Suppressor macrophage treated with lipopolysaccharide for 4 hours (primary cell): ENCODE results near the gene PTGES3.
A peak's percentile ranks its signal among the peaks of the same experiment; 100 is the strongest.
"Not testable (repeated sequence)": the region's sequence is repeated elsewhere in the genome, so short reads cannot be mapped to it uniquely, and the experiment has no call there.

Experiments used
- DNase-seq: peaks from one replicate; pipeline ENCODE4 v3.0.0-alpha.2; 2020

Gene PTGES3

GRCh38 chr12:56688129-56688845, at the start of gene PTGES3:
Gene PTGES3 (minus strand): TSS chr12:56688284. CDS start chr12:56687999, 285 bp downstream.
- DNase-seq = peak; percentile 99

- no peak for DNase-seq
Observed at GRCh38 chr12:56728139-56728861, 40.2 kb upstream of the PTGES3 start.

- DNase-seq = not testable (repeated sequence)
Observed at GRCh38 chr12:56726196-56726675, 38.2 kb upstream of the PTGES3 start.

GRCh38 chr12:56725723-56726102, 37.6 kb upstream of the PTGES3 start:
- no peak for DNase-seq

GRCh38 chr12:56724972-56725722, 37.1 kb upstream of the PTGES3 start, which contains the start of gene NACA:
Gene NACA (minus strand): TSS chr12:56725299. CDS start chr12:56724521, 778 bp downstream.
- peak; percentile 99 for DNase-seq

- no peak for DNase-seq
Observed at GRCh38 chr12:56724701-56724971, 36.6 kb upstream of the PTGES3 start.

GRCh38 chr12:56723889-56724700, 36.0 kb upstream of the PTGES3 start:
- DNase-seq = peak; percentile 72

- no peak for DNase-seq
Observed at GRCh38 chr12:56723352-56723751, 35.3 kb upstream of the PTGES3 start.

- DNase-seq = no peak
Observed at GRCh38 chr12:56722832-56723231, 34.7 kb upstream of the PTGES3 start.

- no peak for DNase-seq
Observed at GRCh38 chr12:56721721-56722120, 33.6 kb upstream of the PTGES3 start.

GRCh38 chr12:56721216-56721615, 33.1 kb upstream of the PTGES3 start:
- no peak for DNase-seq

GRCh38 chr12:56720731-56721151, 32.7 kb upstream of the PTGES3 start:
- DNase-seq = peak; percentile 55

GRCh38 chr12:56719056-56719455, 31.0 kb upstream of the PTGES3 start:
- DNase-seq = no peak

- no peak for DNase-seq
Observed at GRCh38 chr12:56718636-56719035, 30.6 kb upstream of the PTGES3 start.

GRCh38 chr12:56718149-56718548, 30.1 kb upstream of the PTGES3 start:
- no peak for DNase-seq

- DNase-seq = no peak
Observed at GRCh38 chr12:56716933-56717880, 29.1 kb upstream of the PTGES3 start.

- no peak for DNase-seq
Observed at GRCh38 chr12:56716458-56716857, 28.4 kb upstream of the PTGES3 start.

GRCh38 chr12:56715798-56716197, 27.7 kb upstream of the PTGES3 start:
- no peak for DNase-seq

- no peak for DNase-seq
Observed at GRCh38 chr12:56714431-56714929, 26.4 kb upstream of the PTGES3 start.

GRCh38 chr12:56713345-56713744, 25.3 kb upstream of the PTGES3 start:
- no peak for DNase-seq

- no peak for DNase-seq
Observed at GRCh38 chr12:56709759-56710376, 21.8 kb upstream of the PTGES3 start.
